HepG2 (cell line): ENCODE measurements around the gene NUTF2. TPM values are rescaled to one million over a fixed set of nuclear protein-coding genes. Genes with fewer than 3 reads are reported as not detected.
A peak's percentile ranks its signal among the peaks of the same experiment; 100 is the strongest.

Experiments
- AGO2 ChIP-seq: fragments of 200-400 bp; formaldehyde crosslinking; optimal IDR thresholded peaks from 2 replicates; pipeline ENCODE3; 2017; ENCODE audit warnings: mild to moderate bottlenecking, low read depth, low read length, moderate library complexity
- AHR ChIP-seq: IDR thresholded peaks from 2 replicates; pipeline ENCODE4 v1.6.1; 2018; ENCODE audit warnings: missing genetic modification reagents, missing compliant biosample characterization
- ISL2 ChIP-seq: sonication (generic); formaldehyde crosslinking; IDR thresholded peaks from 2 replicates; pipeline ENCODE4 v1.5.0; 2020; ENCODE audit warnings: missing genetic modification reagents
- KAT8 ChIP-seq: IDR thresholded peaks from 2 replicates; pipeline ENCODE4 v1.6.1; 2016; ENCODE audit warnings: missing genetic modification reagents, missing compliant biosample characterization
- ZFP36L1 ChIP-seq: sonication (generic); formaldehyde crosslinking; IDR thresholded peaks from 2 replicates; pipeline ENCODE4 v1.8.0; 2022; ENCODE audit warnings: mild to moderate bottlenecking, missing genetic modification reagents, moderate library complexity
- ZNF12 ChIP-seq: sonication (generic); formaldehyde crosslinking; IDR thresholded peaks from 2 replicates; pipeline ENCODE4 v1.5.0; 2020; ENCODE audit warnings: missing genetic modification reagents
- ZNF138 ChIP-seq: sonication (generic); formaldehyde crosslinking; IDR thresholded peaks from 2 replicates; pipeline ENCODE4 v1.5.0; 2020; ENCODE audit warnings: mild to moderate bottlenecking, low read depth, missing genetic modification reagents
- ZNF230 ChIP-seq: sonication (generic); formaldehyde crosslinking; IDR thresholded peaks from 2 replicates; pipeline ENCODE4 v1.4.0; 2020; ENCODE audit warnings: mild to moderate bottlenecking, missing genetic modification reagents
- ZNF253 ChIP-seq: sonication (generic); formaldehyde crosslinking; IDR thresholded peaks from 2 replicates; pipeline ENCODE4 v1.8.0; 2022; ENCODE audit warnings: mild to moderate bottlenecking, missing genetic modification reagents, borderline replicate concordance
- ZNF552 ChIP-seq: sonication (generic); formaldehyde crosslinking; IDR thresholded peaks from 2 replicates; pipeline ENCODE4 v1.9.0; 2022; ENCODE audit warnings: missing genetic modification reagents, mild to moderate bottlenecking, borderline replicate concordance
- ZNF773 ChIP-seq: sonication (generic); formaldehyde crosslinking; IDR thresholded peaks from 2 replicates; pipeline ENCODE4 v1.4.0; 2020; ENCODE audit warnings: missing genetic modification reagents, borderline replicate concordance
- polyA plus RNA-seq, 8 experiments: library from polyadenylated mRNA; depleted of rRNA in 3 of 8; stranded (reverse) in 7 of 8; unstranded in 1 of 8; fragments of >200 nt; fragmentation: Illumina TruSeq in 4 of 8; extraction: Trizol in 4 of 8; gene quantifications; 2 replicates each; pipeline versions ENCODE4 v1.2.1 to v1.2.3, GENCODE V29; 2011 to 2016; ENCODE audit warnings: low read depth in 4 of 8, missing spikeins in 1 of 8, mixed read lengths in 1 of 8; ENCODE audit not compliant: insufficient read depth in 1 of 8
- total RNA-seq, 5 experiments: library from RNA; depleted of rRNA; stranded (reverse); fragments of >200 nt; fragmentation: Illumina TruSeq; extraction: Trizol; gene quantifications; 2 replicates each; pipeline ENCODE4 v1.2.3, GENCODE V29; 2016; ENCODE audit warnings: low read depth in 1 of 5
- TF ChIP-seq, protein P1 (sequence below), 2 experiments: fragments of 450-650 bp in 1 of 2; sonication (generic) in 1 of 2; formaldehyde crosslinking in 1 of 2; IDR thresholded peaks; 2 replicates each; pipeline versions ENCODE4 v1.6.1 to v1.8.0; 2016 to 2022; ENCODE audit warnings: antibody characterized with exemption in 1 of 2, mild to moderate bottlenecking in 1 of 2, missing genetic modification reagents in 1 of 2
- TF ChIP-seq, protein P2 (sequence below): sonication (generic); formaldehyde crosslinking; conservative IDR thresholded peaks from 2 replicates; pipeline ENCODE4 v1.8.0; 2022; ENCODE audit warnings: missing genetic modification reagents
- TF ChIP-seq, protein P3 (sequence below): IDR thresholded peaks from 2 replicates; pipeline ENCODE4 v1.6.1; 2016; ENCODE audit warnings: low read depth, control low read depth
- TF ChIP-seq, protein P4 (sequence below): sonication (generic); formaldehyde crosslinking; IDR thresholded peaks from 2 replicates; pipeline ENCODE4 v1.4.0; 2020; ENCODE audit warnings: missing genetic modification reagents, borderline replicate concordance

The NUTF2 gene
- total and polyA plus RNA-seq, 2 of the 13 experiments (the other 11 are each of a cell fraction or from before 2014, with no cell fraction given), result 168 to 214 TPM

DNA sequence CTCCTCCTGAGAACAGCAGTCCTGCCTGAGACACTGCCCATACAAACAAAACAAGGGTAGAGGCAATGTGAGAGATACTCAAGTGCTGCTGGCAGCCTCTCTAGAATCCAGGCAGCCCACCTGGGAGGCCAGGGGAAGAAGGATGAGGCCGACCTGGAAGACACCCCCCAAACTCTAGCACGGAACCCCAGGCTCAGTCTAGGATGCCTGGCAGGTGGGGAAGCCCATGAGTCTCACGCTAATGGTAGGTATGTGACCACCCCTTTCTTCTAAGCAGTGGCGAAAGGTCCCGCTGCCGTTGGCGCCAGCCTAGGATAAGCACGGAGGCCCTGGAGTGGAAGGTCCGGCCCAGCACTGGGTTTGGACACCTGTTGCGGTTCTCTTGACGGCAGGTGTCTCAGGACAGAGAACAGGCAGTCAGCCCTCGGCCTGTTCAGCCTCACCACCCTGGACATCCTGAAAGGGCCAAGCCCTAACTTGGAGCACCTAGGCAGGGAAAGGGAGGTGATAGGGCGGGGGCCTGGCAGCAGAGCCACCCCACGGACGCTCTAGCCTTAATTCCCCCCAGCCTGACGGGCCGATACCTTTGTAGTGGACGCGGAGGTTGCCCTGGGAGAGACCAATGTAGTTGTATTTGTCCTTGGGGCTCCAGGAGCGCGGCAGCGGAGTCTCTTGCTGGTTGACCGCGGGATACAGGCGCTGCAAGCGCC lies 40.9 kb upstream of the NUTF2 start (continued):
- TF ChIP-seq, protein P1, sequence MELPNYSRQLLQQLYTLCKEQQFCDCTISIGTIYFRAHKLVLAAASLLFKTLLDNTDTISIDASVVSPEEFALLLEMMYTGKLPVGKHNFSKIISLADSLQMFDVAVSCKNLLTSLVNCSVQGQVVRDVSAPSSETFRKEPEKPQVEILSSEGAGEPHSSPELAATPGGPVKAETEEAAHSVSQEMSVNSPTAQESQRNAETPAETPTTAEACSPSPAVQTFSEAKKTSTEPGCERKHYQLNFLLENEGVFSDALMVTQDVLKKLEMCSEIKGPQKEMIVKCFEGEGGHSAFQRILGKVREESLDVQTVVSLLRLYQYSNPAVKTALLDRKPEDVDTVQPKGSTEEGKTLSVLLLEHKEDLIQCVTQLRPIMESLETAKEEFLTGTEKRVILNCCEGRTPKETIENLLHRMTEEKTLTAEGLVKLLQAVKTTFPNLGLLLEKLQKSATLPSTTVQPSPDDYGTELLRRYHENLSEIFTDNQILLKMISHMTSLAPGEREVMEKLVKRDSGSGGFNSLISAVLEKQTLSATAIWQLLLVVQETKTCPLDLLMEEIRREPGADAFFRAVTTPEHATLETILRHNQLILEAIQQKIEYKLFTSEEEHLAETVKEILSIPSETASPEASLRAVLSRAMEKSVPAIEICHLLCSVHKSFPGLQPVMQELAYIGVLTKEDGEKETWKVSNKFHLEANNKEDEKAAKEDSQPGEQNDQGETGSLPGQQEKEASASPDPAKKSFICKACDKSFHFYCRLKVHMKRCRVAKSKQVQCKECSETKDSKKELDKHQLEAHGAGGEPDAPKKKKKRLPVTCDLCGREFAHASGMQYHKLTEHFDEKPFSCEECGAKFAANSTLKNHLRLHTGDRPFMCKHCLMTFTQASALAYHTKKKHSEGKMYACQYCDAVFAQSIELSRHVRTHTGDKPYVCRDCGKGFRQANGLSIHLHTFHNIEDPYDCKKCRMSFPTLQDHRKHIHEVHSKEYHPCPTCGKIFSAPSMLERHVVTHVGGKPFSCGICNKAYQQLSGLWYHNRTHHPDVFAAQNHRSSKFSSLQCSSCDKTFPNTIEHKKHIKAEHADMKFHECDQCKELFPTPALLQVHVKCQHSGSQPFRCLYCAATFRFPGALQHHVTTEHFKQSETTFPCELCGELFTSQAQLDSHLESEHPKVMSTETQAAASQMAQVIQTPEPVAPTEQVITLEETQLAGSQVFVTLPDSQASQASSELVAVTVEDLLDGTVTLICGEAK (IDR thresholded peaks at IDR 0.05), result no peak
- TF ChIP-seq, protein P1 (CRISPR knock-in tag; IDR thresholded peaks at IDR 0.05), result 0 out of 2 replicates have a peak, but pooled peaks have one; percentile 3
- TF ChIP-seq ISL2 (CRISPR knock-in tag) (no peak), AGO2 (peak; percentile 40), ZNF773 (CRISPR knock-in tag) (0 out of 2 replicates have a peak, but pooled peaks have one; percentile 15), ZNF230 (CRISPR knock-in tag) (no peak; the same call in 1 of the 2 replicates), ZNF552 (CRISPR knock-in tag) (no peak), ZFP36L1 (no peak; the same call in 1 of the 2 replicates), ZNF12 (CRISPR knock-in tag) (no peak), AHR (no peak), ZNF253 (CRISPR knock-in tag) (no peak), KAT8 (CRISPR knock-in tag) (no peak), ZNF138 (CRISPR knock-in tag) (no peak)
- TF ChIP-seq, protein P2, sequence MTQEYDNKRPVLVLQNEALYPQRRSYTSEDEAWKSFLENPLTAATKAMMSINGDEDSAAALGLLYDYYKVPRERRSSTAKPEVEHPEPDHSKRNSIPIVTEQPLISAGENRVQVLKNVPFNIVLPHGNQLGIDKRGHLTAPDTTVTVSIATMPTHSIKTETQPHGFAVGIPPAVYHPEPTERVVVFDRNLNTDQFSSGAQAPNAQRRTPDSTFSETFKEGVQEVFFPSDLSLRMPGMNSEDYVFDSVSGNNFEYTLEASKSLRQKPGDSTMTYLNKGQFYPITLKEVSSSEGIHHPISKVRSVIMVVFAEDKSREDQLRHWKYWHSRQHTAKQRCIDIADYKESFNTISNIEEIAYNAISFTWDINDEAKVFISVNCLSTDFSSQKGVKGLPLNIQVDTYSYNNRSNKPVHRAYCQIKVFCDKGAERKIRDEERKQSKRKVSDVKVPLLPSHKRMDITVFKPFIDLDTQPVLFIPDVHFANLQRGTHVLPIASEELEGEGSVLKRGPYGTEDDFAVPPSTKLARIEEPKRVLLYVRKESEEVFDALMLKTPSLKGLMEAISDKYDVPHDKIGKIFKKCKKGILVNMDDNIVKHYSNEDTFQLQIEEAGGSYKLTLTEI (CRISPR knock-in tag), result no peak
- TF ChIP-seq, protein P3, sequence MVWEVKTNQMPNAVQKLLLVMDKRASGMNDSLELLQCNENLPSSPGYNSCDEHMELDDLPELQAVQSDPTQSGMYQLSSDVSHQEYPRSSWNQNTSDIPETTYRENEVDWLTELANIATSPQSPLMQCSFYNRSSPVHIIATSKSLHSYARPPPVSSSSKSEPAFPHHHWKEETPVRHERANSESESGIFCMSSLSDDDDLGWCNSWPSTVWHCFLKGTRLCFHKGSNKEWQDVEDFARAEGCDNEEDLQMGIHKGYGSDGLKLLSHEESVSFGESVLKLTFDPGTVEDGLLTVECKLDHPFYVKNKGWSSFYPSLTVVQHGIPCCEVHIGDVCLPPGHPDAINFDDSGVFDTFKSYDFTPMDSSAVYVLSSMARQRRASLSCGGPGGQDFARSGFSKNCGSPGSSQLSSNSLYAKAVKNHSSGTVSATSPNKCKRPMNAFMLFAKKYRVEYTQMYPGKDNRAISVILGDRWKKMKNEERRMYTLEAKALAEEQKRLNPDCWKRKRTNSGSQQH, result no peak
- TF ChIP-seq, protein P4, sequence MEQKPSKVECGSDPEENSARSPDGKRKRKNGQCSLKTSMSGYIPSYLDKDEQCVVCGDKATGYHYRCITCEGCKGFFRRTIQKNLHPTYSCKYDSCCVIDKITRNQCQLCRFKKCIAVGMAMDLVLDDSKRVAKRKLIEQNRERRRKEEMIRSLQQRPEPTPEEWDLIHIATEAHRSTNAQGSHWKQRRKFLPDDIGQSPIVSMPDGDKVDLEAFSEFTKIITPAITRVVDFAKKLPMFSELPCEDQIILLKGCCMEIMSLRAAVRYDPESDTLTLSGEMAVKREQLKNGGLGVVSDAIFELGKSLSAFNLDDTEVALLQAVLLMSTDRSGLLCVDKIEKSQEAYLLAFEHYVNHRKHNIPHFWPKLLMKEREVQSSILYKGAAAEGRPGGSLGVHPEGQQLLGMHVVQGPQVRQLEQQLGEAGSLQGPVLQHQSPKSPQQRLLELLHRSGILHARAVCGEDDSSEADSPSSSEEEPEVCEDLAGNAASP (CRISPR knock-in tag), result no peak
